Measurements from ENCODE around the gene AGPAT4.

- no peak for TF ChIP-seq EZH2 (IDR thresholded peaks at IDR 0.05; ENCODE audit: insufficient read depth, poor library complexity, severe bottlenecking)
- TF ChIP-seq EZH2phosphoT487 (IDR thresholded peaks at IDR 0.05; ENCODE audit: insufficient read depth, low read depth), result no peak
Measured at GRCh38 chr6:161308075-161308655, 34.3 kb upstream of the AGPAT4 start.

Data from GM23248 (cell line).